ENCODE results near the gene TRNAU1AP.
"Not testable (repeated sequence)": the region's sequence is repeated elsewhere in the genome, so short reads cannot be mapped to it uniquely, and the experiment has no call there.

The TRNAU1AP gene

DNA sequence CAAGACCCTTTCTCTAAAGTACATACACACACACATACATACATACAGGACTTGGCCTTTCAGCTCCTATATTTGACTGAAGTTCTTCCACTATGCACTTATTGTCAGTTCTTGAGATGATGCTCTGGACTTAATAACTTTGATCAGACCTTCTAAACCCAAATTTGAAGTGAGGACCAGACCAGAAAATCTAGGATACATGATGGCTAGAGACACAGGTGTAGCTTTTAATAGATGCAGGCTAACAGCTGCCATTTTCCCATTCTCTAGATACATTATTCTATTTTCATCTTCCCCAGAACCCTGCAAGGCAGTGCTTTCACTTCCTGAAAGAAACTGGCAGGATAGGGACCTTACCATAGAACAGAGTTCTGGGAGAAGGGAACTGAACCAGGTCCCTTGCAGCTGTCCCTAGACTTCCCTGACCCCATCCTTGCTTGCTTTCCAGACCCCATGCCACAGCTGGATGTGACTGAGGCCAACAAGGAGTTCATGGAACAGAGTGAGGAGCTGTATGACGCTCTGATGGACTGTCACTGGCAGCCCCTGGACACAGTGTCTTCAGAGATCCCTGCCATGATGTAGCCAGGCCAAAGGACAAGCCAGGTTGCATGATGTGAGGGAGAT, 24.3 kb downstream of the TRNAU1AP start:
- Mint-ChIP-seq H3K4me3 (no peak overlapping the region), H3K4me1 (peaks cover 24% of the 10 kb centered on the region), H3K9me3 (no peaks in the 10 kb centered on the region), H3K27ac (peak overlapping the region; percentile 41), H3K36me3 (peaks cover 20% of the 10 kb centered on the region), H3K27me3 (no peaks in the 10 kb centered on the region)
- DNase-seq (ENCODE audit: low spot score in 2 of 2) (no peak), ATAC-seq (ENCODE audit: low read depth) (no peak)

- no peaks in the 10 kb centered on the region for H3K9me3 Mint-ChIP-seq
- peaks cover 20% of the 10 kb centered on the region for H3K36me3 Mint-ChIP-seq
- H3K4me1 Mint-ChIP-seq = peaks cover 27% of the 10 kb centered on the region
- ATAC-seq (ENCODE audit: low read depth) (no peak), DNase-seq (ENCODE audit: low spot score in 2 of 2) (no peak)
- H3K27ac Mint-ChIP-seq = peak overlapping the region; percentile 78
- H3K27me3 Mint-ChIP-seq = no peaks in the 10 kb centered on the region
- no peak overlapping the region for H3K4me3 Mint-ChIP-seq
Measured at GRCh38 chr1:28577738-28578536, 25.1 kb downstream of the TRNAU1AP start.

DNA sequence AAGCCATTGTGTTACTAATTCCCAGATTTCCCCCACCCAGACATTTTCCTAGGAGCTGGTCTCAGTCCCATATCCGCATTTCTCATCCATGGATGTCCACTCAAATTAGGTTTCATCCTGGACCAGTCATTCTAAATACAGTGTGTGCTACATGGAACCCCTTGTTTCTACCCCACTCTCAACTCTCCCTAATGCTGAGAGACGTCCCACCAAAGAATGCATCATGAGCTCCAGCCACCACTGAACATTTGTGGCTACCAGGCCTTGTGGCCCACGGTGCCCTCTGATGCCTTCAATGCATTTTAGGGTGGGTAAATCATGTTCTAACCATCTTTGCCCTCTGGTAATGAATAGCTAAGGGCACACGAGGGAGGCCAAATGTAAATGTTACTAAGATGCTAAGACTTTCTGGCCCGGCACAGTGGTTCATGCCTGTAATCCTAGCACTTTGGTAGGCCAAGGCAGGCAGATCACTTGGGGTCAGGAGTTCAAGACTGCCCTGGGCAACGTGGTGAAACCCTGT, 25.9 kb downstream of the TRNAU1AP start:
- no peak for ATAC-seq (ENCODE audit: low read depth)

DNA sequence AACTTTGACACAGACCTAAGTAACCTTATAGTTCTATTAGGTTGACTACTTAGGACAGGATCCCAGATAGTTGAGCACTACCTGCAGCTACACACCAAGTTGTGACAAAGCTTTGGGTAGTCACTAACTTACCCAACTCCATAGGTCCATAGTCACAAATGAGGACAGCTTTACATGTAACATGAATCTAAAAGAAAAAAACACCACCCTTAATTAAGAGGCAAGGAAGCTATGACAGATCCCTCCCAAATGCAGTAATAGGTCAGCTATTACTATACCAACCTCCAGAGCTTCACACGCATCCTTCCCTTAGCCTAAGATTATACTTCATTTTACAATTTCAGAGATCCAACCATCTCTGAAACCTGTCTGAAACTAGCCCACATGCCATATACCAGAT, 26.5 kb downstream of the TRNAU1AP start:
- Mint-ChIP-seq H3K36me3 (peaks cover 20% of the 10 kb centered on the region), H3K9me3 (no peaks in the 10 kb centered on the region), H3K4me1 (peaks cover 29% of the 10 kb centered on the region), H3K4me3 (peak overlapping the region; percentile 95), H3K27ac (peak overlapping the region; percentile 89), H3K27me3 (no peaks in the 10 kb centered on the region)
- DNase-seq (ENCODE audit: low spot score in 2 of 2) (no peak), ATAC-seq (ENCODE audit: low read depth) (no peak)

More for the DNA sequence above, 25.9 kb downstream of the TRNAU1AP start:
- DNase-seq (ENCODE audit: low spot score in 2 of 2) = no peak
- Mint-ChIP-seq H3K27me3 (no peaks in the 10 kb centered on the region), H3K4me1 (peaks cover 29% of the 10 kb centered on the region), H3K4me3 (no peak overlapping the region), H3K36me3 (peaks cover 20% of the 10 kb centered on the region), H3K27ac (peak overlapping the region; percentile 78), H3K9me3 (no peaks in the 10 kb centered on the region)

DNA sequence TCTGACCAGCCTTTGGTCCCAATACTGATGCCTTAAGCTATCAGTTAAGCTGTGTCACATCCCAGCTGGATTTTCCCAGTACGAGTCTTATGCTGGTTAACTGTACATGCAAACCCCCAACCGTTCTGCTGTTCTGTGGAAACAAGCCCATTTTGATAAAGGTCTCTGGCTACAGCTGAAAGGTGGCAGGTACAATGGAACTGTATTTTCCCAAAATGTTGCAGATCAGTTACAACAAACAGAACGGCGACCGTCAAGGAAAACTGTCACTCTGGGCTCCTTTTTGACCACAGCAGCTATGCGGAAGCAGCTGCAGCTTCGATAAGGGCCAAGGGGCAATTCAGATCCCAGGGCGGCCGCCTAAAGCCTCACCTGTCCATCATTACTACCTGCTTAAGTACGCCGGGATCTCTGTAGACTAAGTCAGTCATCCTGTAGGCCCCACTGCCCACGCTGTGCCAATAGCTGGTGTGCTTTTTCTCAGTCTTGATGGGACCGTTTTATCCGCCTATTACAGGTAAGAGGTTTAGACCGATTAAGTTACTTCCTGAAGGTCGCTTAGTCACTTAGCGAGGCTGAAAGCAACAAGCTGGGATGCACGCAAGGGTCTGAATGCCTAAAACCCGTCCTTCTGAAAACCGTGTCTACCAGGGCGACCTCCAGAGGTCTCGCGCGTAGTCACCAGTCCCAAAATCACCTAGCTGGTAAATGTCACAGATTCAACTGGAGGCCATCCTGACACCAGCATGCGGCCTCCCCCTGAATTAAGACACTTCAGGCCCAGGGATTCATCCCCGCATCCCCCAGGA, 28.0 kb downstream of the TRNAU1AP start:
- DNase-seq (ENCODE audit: low spot score in 2 of 2) (no peak), ATAC-seq (ENCODE audit: low read depth) (peak; percentile 60)
- peaks cover 29% of the 10 kb centered on the region for H3K4me1 Mint-ChIP-seq
- peaks cover 19% of the 10 kb centered on the region for H3K36me3 Mint-ChIP-seq
- no peaks in the 10 kb centered on the region for H3K9me3 Mint-ChIP-seq
- peak overlapping the region; percentile 89 for H3K27ac Mint-ChIP-seq
- no peaks in the 10 kb centered on the region for H3K27me3 Mint-ChIP-seq
- peak overlapping the region; percentile 95 for H3K4me3 Mint-ChIP-seq

- no peaks in the 10 kb centered on the region for H3K9me3 Mint-ChIP-seq
- peak; percentile 90 to 94 for DNase-seq (ENCODE audit: low spot score in 2 of 2)
- H3K27me3 Mint-ChIP-seq = no peaks in the 10 kb centered on the region
- peaks cover 29% of the 10 kb centered on the region for H3K4me1 Mint-ChIP-seq
- peaks cover 19% of the 10 kb centered on the region for H3K36me3 Mint-ChIP-seq
- H3K27ac Mint-ChIP-seq = peak overlapping the region; percentile 89
- peak overlapping the region; percentile 95 for H3K4me3 Mint-ChIP-seq
- ATAC-seq (ENCODE audit: low read depth) = peak; percentile 90
Measured at GRCh38 chr1:28581531-28582247, 28.8 kb downstream of the TRNAU1AP start.

DNA sequence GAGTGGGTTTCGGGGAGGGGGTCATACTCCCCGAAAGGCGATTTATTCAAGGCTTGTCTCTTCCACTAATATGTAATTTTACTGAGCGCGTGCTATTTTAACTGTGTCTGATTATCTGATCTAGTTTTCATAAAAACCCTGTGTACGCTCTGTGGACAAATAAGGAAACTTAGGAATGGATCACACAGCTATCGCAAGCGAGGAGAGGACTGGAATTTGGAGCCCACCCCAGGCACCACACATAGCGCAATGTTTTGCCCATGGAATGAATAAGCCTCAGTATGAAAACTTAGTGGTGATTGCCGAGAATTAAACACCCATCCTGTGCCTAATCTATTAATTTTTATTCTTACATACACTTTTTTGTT, 29.3 kb downstream of the TRNAU1AP start:
- H3K4me1 Mint-ChIP-seq = peaks cover 32% of the 10 kb centered on the region
- ATAC-seq (ENCODE audit: low read depth) = no peak
- peak overlapping the region; percentile 89 for H3K27ac Mint-ChIP-seq
- no peak for DNase-seq (ENCODE audit: low spot score in 2 of 2)
- peaks cover 19% of the 10 kb centered on the region for H3K36me3 Mint-ChIP-seq
- H3K4me3 Mint-ChIP-seq = peak overlapping the region; percentile 95
- no peaks in the 10 kb centered on the region for H3K27me3 Mint-ChIP-seq
- H3K9me3 Mint-ChIP-seq = no peaks in the 10 kb centered on the region

- not testable (repeated sequence) for DNase-seq (ENCODE audit: low spot score in 2 of 2); H3K36me3 Mint-ChIP-seq; ATAC-seq (ENCODE audit: low read depth); H3K9me3 Mint-ChIP-seq; H3K4me3 Mint-ChIP-seq; H3K27me3 Mint-ChIP-seq; H3K27ac Mint-ChIP-seq
- H3K4me1 Mint-ChIP-seq = peaks cover 12% of the 10 kb centered on the region
Measured at GRCh38 chr1:28586585-28587391, 33.9 kb downstream of the TRNAU1AP start.

DNA sequence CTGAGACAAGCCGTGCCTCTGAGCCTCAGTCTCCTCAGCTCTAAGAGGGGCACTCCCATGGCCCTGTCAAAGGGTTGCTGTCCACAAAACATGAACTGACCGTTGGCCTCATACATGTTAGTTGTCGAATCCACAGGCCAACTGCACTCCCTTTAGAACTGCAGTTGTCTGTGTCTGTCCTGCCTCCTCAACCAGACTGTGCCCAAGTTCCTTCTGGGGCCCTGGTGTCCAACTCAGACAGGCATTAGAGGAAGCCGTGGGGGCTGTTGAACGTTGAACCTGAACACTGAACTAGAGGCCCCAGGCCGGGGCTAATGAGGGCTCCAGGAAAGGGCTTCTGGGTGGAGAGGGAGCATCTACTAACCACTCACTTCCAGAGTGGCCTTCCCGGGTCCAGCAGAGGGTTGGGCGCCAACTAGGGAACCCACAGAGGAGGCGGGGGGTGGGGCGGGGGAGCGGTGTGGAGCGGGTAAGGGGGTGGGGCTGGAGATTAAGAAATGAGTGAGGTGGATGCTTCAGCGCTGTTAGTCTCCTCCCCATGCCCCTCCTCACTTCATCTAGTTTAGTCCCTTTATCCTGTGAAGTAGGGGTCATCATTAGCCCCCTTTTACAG, 38.9 kb downstream of the TRNAU1AP start, which contains the start of gene RAB42:
Gene RAB42 (plus strand): TSS at position 558 of the 613 bp plus-strand sequence. CDS start 247 bp downstream, outside the sequence.
- H3K27me3 Mint-ChIP-seq = peaks cover 4% of the 10 kb centered on the region
- peaks cover 9% of the 10 kb centered on the region for H3K4me1 Mint-ChIP-seq
- H3K9me3 Mint-ChIP-seq = no peaks in the 10 kb centered on the region
- ATAC-seq (ENCODE audit: low read depth) (peak; percentile 62), DNase-seq (ENCODE audit: low spot score in 2 of 2) (peak in 1 of 2 donors; percentile 14)
- peak within 1 kb of the TSS; percentile 92 for H3K4me3 Mint-ChIP-seq
- peaks cover 2% of the 10 kb centered on the region for H3K36me3 Mint-ChIP-seq
- no peak within 1 kb of the TSS for H3K27ac Mint-ChIP-seq

- H3K27ac Mint-ChIP-seq = no peak overlapping the region
- H3K27me3 Mint-ChIP-seq = peaks cover 4% of the 10 kb centered on the region
Measured at GRCh38 chr1:28592321-28593071, 39.6 kb downstream of the TRNAU1AP start.

GRCh38 chr1:28593988-28594356, 41.1 kb downstream of the TRNAU1AP start:
- H3K36me3 Mint-ChIP-seq; H3K27me3 Mint-ChIP-seq; H3K4me1 Mint-ChIP-seq; H3K9me3 Mint-ChIP-seq; H3K27ac Mint-ChIP-seq; ATAC-seq (ENCODE audit: low read depth); DNase-seq (ENCODE audit: low spot score in 2 of 2); H3K4me3 Mint-ChIP-seq: not testable (repeated sequence)

More at GRCh38 chr1:28592321-28593071, 39.6 kb downstream of the TRNAU1AP start:
- H3K9me3 Mint-ChIP-seq = no peaks in the 10 kb centered on the region
- peaks cover 2% of the 10 kb centered on the region for H3K36me3 Mint-ChIP-seq
- peaks cover 3% of the 10 kb centered on the region for H3K4me1 Mint-ChIP-seq
- DNase-seq (ENCODE audit: low spot score in 2 of 2) (peak in 1 of 2 donors; percentile 23), ATAC-seq (ENCODE audit: low read depth) (peak; percentile 64)
- H3K4me3 Mint-ChIP-seq = peak overlapping the region; percentile 92

Data from memory B cell (primary cell).